Renal cortex interstitium (tissue), 11 donors: ENCODE measurements around the gene PITRM1. TPM values are rescaled to one million over a fixed set of nuclear protein-coding genes. Genes with fewer than 3 reads are reported as not detected.
"Not testable (repeated sequence)": the region's sequence is repeated elsewhere in the genome, so short reads cannot be mapped to it uniquely, and the experiment has no call there.

Experiments
- DNase-seq, 11 donors: peaks; one replicate each; pipeline ENCODE4 v3.0.0-alpha.2; 2013; ENCODE audit warnings: low read depth in 9 of 11, low spot score in 4 of 11; ENCODE audit errors: extremely low read depth in 1 of 11
- polyA plus RNA-seq, 3 donors: library from polyadenylated mRNA; unstranded; fragments of 120-200 nt; gene quantifications; one replicate each; pipeline ENCODE4 v1.2.1, GENCODE V29; 2013; ENCODE audit not compliant: insufficient read length in 3 of 3

Gene PITRM1
- polyA plus RNA-seq, 3 donors: 66.2 to 78.1 (median 68.8) TPM

- DNase-seq: no peak
Observed at GRCh38 chr10:3179174-3179573, 6.6 kb upstream of the PITRM1 start.

GRCh38 chr10:3178042-3178441, 5.5 kb upstream of the PITRM1 start:
- DNase-seq: no peak

DNA sequence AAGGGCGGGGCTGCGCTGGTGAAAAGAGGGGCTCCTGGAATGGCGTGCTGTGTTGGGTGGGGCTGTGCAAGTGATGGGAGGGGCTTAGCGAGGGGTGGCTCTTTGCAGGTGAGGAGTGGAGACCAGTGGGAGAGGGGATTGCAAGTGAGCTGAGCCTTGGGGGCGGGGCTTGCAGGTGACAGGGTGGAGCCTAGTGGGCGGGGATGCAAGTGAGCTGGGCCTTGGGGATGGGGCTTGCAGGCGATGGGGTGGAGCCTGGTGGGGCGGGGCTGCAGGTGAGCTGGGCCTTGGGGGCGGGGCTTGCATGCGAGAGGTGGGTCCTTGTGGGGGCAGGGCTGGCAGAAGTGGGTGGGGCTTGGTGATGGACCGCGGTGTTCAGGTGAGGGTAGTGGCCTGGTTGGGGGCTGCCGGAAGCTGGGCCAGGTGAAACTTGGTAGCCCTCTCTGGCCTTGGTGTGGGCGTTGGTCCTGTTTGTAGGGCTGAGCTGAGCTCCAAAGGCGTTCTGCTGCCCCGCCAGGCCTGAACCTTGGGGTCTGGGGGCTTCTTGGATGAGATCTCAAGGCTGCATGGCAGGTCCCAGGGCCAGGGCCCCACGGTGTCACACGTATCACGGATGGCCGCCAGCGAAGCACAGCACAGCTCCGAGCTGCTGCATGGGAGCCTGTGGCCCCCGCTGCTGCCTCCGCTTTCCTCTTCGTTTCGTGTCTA, 743 bp upstream of the PITRM1 start:
- DNase-seq: peak in 1 of 11 donors; percentile 90

- DNase-seq: peak in 2 of 11 donors; percentile 33 to 48
Observed at GRCh38 chr10:3172081-3172445, 519 bp downstream of the PITRM1 start.

DNA sequence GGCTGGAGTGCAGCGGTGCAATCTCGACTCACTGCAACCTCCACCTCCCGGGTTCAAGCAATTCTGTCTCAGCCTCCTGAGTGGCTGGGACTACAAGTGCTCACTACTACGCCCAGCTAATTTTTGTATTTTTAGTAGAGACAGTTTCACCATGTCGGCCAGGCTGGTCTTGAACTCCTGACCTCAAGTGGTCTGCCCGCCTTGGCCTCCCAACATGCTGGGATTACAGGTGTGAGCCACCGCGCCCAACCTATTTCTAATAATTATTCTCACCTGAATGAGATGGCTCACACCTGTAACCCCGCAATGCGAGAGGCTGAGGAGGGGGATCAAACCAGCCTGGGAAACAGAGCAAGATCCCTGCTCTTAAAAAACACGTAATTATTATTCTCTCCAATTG, 1.1 kb downstream of the PITRM1 start:
- not testable (repeated sequence) for DNase-seq

DNA sequence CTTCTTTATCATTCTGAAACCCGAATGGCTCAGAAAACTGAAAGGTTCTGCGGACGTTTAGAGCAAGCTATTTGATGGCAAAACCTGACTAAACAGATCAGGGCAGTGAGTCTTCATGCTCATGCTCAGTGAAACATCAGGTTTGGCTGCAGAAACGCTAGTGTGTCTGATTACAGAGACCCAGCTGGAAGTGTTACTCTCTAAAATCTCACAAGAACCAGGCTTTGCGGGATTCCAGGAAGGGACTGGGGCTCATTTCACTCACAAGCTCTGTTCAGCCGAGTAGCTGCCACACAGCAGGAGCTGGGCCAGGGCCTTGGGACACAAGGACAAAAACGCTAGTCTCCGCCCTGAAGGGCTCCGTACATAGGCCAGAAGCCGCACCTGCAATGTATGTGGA, 2.9 kb downstream of the PITRM1 start:
- DNase-seq: no peak

DNA sequence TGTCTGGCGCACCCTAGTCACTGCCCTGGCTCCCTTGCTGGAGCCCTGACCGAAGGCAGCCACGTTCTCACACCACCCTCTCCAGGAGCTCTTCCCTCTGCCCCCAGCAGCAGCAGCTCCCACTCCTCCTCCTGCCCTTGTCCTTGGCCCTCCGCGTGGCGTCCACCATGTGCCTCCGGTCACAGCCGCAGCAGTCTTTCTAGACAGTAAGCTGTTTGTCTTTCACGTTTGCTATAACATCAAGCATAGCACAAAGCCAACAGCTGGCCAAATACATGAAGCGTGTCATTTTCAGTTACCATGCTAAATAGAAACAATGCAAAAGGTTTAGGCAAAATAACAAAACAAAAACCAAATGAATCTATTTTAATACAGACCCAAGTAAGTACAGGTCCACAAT, 3.3 kb downstream of the PITRM1 start:
- DNase-seq: no peak

DNA sequence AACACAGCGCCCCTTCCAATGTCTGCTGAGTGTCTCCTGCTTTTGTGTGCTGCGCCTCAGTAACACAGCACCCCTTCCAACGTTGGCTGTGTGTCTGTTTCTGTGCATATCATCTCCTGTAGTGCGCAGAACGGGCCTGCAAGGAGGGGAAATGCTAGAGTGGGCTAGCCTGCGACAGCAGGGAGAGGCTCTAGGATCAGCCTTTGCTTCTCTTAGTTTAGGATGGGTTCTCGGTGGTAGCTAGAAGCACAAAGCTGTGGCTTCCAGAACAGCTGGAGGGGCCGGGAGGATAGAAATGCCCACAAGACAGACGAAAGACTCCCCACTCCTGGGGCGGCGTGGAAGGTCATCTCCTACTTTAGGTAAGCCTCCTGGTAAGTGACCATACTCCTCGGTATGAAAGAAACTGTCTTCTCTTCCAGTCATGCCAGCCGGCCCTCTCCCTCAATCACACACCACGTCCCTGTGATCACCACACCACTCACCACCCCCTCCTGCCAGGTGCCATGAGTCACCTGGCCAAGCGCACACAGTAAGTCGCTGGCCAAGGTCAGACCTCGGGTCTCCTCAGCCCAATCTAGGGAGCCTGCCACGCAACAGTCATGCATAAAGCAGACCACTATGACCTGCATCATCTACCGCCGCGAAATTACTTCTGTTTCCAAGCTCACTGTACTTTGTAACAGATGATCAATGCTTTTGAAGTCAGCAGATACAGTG, 4.8 kb downstream of the PITRM1 start:
- no peak for DNase-seq

DNA sequence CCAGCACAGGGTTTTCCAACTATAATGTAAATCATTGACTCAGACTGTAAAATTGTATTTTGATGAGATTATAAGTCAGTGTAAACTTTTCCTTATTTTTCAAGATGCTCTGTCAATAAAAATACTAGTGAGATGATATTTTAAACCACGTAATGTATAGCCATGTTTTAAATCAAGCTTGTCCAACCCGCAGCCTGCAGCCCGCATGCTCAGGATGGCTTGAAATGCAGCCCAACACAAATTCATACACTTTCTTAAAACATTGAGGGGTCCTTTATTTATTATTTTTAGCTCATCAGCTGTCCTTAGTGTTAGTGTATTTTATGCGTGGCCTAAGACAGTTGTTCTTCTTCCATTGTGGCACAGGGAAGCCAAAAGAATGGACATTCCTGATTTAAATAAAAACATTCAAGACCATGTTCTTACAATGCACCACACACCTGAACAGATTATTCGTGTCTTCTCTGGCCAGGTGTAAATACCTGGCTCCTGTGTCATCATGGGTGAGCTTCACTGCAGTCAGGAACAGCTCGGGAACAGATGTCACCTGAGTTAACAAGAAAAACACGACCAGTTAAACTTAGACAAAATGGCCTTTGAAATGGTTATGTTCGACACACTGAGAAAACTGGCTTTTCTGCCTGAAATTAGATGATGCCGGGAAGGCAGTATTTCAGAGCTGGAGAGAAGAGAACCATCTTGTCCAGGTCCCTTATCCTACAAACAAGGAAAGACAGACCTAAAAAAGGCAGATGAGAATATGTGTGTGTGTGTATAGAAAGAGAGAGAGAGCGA, 5.9 kb downstream of the PITRM1 start:
- no peak for DNase-seq

GRCh38 chr10:3165196-3165595, 7.4 kb downstream of the PITRM1 start:
- DNase-seq: no peak

- DNase-seq: no peak
Observed at GRCh38 chr10:3163879-3164278, 8.7 kb downstream of the PITRM1 start.

DNA sequence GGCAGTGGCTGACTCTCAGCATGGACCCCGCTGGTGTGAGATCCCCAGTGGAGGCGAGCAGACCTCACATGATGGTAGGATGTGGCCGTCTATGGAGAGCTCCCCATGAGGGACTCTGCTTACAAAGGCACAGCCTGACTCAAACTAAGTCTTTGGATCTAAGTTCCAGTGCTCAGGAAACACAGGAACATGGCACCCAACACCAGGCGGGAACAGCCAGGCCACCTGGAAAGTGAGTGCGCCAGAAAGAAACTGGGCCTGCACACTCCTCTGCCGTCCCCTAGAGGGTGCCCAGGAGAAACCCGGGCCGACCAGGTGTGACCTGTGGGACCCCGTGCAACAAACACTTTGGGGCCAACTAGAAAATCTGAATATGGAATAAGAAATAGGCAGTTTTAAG, 10.0 kb downstream of the PITRM1 start:
- DNase-seq: no peak

DNA sequence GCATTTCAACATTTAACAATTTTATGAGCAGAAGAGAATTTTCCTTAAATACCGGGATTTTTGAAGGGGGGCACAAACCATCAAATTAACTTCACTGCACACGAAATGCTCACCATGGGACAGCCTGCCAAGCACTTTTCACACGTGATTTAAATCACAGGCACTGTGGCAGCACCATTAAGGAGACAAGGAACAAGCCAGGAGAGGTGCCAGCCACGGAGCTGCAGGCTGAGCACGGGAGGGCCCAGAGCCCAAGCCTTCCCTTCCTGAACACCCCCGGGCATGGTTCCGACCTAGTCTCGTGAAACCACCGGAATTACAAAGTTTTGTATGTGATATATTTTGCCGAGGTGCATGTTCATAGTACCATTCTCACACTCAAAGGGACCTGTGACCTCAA, 13.4 kb downstream of the PITRM1 start:
- DNase-seq: no peak

GRCh38 chr10:3154666-3155065, 17.9 kb downstream of the PITRM1 start:
- no peak for DNase-seq

- DNase-seq: no peak
Observed at GRCh38 chr10:3152566-3152935, 20.0 kb downstream of the PITRM1 start.

GRCh38 chr10:3151889-3152565, 20.6 kb downstream of the PITRM1 start:
- no peak for DNase-seq

DNA sequence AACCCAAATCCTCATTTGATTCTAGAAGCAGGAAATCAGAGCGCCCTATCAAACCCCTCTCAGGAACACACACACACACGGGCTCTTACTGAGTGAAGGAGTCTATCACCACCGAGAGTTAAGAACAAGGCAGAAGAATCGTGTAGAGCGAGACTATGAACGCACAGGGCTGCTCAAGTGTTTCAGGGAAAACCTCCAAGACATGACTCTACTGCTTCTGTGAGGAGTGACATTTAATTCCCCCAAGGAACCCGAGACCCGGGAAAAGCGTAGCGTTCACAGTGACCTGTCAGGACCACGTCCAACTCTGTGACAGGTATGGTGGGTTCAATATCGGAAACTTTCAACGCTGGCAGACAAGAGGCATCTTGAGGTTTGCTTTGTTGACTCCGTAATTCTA, 21.6 kb downstream of the PITRM1 start:
- DNase-seq: no peak

DNA sequence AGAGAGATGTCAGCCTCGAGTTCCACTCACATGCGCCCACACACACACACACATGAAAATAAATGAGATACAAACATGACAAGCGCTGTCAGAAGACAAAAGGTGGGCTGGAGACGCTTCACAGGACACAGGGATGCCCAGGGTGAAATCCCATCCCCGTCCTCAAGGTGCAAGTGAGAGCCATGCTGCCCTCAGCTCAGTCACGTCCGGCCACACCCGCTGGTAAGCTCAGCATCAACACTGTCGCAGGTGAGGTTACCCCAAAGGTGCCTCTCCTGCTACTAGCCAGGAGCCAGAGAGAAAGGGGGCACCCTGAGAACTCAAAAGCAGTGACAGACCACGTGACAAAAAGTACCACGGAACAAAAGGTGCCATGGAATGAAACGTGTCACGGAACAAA, 22.2 kb downstream of the PITRM1 start:
- DNase-seq: no peak

- DNase-seq: no peak
Observed at GRCh38 chr10:3149918-3150317, 22.7 kb downstream of the PITRM1 start.

GRCh38 chr10:3148994-3149393, 23.6 kb downstream of the PITRM1 start:
- DNase-seq: no peak
